ENCODE data around the gene ALKBH7. TPM values are rescaled to one million over a fixed set of nuclear protein-coding genes. Genes with fewer than 3 reads are reported as not detected.
A peak's percentile ranks its signal among the peaks of the same experiment; 100 is the strongest.

Gene ALKBH7
- total RNA-seq, 3 donors from 2014 or later = 68.3 to 101 (median 76.7) TPM

DNA sequence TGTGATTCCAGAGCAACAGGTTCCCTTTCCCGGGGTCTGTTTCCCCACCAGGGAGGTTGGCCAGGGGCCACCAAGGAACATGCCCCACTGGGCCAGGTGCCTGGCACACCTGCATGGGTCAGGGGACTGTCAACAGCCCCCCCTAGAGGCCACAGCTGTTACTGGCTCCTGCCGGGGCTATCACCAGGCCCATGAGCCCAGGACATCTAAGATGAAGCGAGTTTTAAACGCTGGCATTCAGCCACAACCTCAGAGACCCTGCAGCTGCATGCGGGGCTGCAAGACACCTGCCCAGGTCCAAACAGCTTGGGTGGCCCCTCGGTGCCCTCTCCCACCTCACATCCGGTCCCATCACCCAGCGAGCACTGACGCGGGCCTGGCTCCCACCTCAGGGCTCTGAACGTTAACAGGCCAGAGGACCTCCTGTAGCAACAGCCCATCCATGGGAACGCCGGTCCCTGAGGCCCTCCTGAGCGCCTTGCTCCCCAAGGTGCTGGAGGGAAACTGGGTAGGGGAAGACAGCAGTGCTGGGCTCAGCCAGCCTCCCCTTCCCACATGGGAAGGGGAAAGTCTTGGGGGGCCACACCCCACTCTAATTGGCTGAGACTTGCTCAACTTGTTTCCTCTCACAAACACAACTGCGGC lies 40.0 kb downstream of the ALKBH7 start:
- no peaks in the 10 kb centered on the region for H3K9me3 ChIP-seq
- no peak for DNase-seq (ENCODE audit: low spot score in 2 of 2)
- H3K27ac ChIP-seq = peak overlapping the region in 1 of 2 donors; percentile 14
- H3K36me3 ChIP-seq = peaks cover 27% of the 10 kb centered on the region
- intact Hi-C loops (cut with DNase I; ENCODE audit: low total_unique reads) = no loop called here
- TF ChIP-seq, protein P1, sequence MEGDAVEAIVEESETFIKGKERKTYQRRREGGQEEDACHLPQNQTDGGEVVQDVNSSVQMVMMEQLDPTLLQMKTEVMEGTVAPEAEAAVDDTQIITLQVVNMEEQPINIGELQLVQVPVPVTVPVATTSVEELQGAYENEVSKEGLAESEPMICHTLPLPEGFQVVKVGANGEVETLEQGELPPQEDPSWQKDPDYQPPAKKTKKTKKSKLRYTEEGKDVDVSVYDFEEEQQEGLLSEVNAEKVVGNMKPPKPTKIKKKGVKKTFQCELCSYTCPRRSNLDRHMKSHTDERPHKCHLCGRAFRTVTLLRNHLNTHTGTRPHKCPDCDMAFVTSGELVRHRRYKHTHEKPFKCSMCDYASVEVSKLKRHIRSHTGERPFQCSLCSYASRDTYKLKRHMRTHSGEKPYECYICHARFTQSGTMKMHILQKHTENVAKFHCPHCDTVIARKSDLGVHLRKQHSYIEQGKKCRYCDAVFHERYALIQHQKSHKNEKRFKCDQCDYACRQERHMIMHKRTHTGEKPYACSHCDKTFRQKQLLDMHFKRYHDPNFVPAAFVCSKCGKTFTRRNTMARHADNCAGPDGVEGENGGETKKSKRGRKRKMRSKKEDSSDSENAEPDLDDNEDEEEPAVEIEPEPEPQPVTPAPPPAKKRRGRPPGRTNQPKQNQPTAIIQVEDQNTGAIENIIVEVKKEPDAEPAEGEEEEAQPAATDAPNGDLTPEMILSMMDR (IDR thresholded peaks at IDR 0.05) = peak in 1 of 3 donors; percentile 28
- TF ChIP-seq POLR2AphosphoS5 (IDR thresholded peaks at IDR 0.05) (no peak), POLR2A (IDR thresholded peaks at IDR 0.05) (no peak)
- H3K27me3 ChIP-seq = no peaks in the 10 kb centered on the region
- no peak overlapping the region for H3K4me3 ChIP-seq
- no peaks in the 10 kb centered on the region for H3K4me1 ChIP-seq

DNA sequence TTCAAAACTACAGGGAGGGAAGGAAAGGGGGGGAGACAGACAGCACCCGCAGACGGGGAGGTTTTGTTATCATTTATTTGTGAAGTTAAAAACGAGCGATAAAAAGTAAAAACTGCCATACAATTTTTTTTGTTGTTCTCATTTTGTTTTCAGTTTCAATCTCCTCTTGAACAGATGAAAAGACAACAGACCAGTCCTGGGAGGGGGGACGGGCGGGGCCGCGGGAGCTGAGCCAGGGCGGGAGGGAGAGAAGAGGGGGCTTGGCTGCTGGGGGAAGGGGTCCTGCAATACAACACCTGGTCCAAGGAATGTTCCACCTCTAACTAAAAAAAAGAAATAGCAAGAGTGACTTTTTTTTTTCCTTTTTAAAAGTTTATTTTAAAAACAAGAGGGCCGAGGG lies 40.7 kb downstream of the ALKBH7 start:
- Histone ChIP-seq H3K9me3 (no peaks in the 10 kb centered on the region), H3K27me3 (no peaks in the 10 kb centered on the region), H3K36me3 (peaks cover 27% of the 10 kb centered on the region), H3K4me1 (no peaks in the 10 kb centered on the region), H3K4me3 (no peak overlapping the region), H3K27ac (no peak overlapping the region)
- no peak for TF ChIP-seq POLR2AphosphoS5 (IDR thresholded peaks at IDR 0.05)
- no peak for TF ChIP-seq POLR2A (IDR thresholded peaks at IDR 0.05)
- intact Hi-C loops (cut with DNase I; ENCODE audit: low total_unique reads) = no loop called here
- DNase-seq (ENCODE audit: low spot score in 2 of 2) = no peak

DNA sequence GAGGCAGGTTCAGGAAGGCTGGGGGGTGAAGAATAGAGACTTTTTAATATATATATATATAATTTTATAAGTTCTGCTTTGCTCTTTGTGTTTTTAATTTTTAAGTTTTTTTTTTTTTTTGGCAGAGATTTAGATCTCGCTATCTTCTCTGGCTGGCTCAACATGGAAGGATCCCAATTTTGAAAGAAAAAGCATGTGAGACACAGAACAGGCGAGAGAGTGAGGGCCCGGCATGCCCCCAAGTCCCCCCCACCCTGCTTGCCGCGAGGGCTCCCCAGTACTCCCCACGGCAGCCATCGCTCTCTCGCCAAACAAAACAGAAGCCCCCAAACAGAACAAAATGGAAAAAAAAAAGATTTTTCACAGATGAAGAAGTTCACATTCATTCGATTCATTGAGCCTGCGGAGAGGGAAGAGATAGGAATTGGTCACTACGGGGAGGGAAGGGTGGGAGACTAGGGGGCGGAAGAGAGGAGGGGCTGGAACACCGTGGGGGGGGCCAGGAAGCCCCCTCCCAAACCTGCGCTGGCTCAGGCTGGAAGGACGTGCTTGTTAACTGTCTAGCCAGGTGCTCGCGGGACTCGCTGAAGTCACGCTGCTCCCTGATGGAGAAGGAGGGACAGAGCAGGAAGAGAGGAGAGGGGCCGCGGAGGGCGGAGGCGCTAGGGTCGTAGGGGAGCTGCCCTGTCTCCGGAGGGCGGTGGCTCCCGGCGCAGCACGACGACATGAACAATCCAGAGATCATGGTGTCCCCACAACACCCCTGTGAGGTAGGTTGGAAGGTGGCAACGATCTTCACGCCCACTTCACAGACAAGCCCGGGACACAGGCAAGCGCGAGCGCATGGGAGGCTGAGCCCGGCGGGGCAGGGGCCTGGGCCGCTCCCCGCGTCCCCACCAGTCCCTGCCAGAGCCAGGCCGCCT lies 41.4 kb downstream of the ALKBH7 start:
- intact Hi-C loops (cut with DNase I; ENCODE audit: low total_unique reads) = no loop called here
- no peaks in the 10 kb centered on the region for H3K4me1 ChIP-seq
- TF ChIP-seq POLR2A (IDR thresholded peaks at IDR 0.05) (no peak), POLR2AphosphoS5 (IDR thresholded peaks at IDR 0.05) (no peak)
- TF ChIP-seq, protein P1 (IDR thresholded peaks at IDR 0.05) = no peak
- H3K36me3 ChIP-seq = peaks cover 27% of the 10 kb centered on the region
- no peaks in the 10 kb centered on the region for H3K9me3 ChIP-seq
- H3K27ac ChIP-seq = no peak overlapping the region
- no peak for DNase-seq (ENCODE audit: low spot score in 2 of 2)
- H3K4me3 ChIP-seq = no peak overlapping the region
- H3K27me3 ChIP-seq = no peaks in the 10 kb centered on the region

DNA sequence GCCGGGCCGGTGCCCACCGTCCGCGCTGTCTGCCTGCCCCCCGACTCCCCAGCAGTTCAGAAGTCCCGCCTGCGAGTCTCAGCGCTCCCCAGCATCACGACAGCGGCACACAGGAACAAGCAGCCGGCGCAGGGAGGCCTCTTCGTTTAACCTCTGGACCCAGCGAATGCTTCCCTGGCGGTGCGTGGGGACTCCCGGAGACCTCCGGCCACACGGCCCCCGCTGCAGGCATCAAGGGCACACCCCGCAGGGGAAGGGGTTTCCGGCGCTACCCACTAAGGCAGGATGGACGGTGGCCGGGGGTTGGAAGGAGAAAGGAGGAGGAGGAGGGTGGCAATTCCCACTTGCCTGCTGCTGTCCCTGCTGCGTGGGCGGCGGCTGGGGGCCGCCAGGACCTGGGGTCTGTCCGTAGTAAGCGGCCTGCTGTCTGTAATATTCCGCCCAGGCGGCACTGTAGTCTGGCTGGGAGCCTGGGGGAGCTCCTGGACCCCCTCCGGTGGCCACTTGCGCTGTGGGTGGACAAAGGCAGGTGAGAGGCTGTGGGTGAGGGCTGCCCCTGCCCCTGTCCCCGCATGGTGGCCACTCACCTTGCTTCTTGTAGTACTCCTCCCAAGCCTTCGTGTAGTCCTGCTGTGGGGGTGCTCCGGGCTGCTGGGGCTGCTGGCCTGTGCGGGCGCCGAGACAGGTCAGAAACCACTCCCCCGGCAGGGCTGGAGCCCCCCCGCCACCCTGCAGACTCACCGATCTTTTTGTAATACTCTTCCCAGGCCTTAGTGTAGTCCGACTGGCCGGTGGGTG lies 42.4 kb downstream of the ALKBH7 start:
- Histone ChIP-seq H3K4me3 (no peak overlapping the region), H3K4me1 (no peaks in the 10 kb centered on the region), H3K9me3 (no peaks in the 10 kb centered on the region), H3K27ac (no peak overlapping the region), H3K27me3 (no peaks in the 10 kb centered on the region), H3K36me3 (peaks cover 27% of the 10 kb centered on the region)
- DNase-seq (ENCODE audit: low spot score in 2 of 2) = no peak
- intact Hi-C loops (cut with DNase I; ENCODE audit: low total_unique reads) = no loop called here
- TF ChIP-seq, protein P1 (IDR thresholded peaks at IDR 0.05) = no peak
- TF ChIP-seq POLR2A (IDR thresholded peaks at IDR 0.05) (no peak), POLR2AphosphoS5 (IDR thresholded peaks at IDR 0.05) (no peak)

DNA sequence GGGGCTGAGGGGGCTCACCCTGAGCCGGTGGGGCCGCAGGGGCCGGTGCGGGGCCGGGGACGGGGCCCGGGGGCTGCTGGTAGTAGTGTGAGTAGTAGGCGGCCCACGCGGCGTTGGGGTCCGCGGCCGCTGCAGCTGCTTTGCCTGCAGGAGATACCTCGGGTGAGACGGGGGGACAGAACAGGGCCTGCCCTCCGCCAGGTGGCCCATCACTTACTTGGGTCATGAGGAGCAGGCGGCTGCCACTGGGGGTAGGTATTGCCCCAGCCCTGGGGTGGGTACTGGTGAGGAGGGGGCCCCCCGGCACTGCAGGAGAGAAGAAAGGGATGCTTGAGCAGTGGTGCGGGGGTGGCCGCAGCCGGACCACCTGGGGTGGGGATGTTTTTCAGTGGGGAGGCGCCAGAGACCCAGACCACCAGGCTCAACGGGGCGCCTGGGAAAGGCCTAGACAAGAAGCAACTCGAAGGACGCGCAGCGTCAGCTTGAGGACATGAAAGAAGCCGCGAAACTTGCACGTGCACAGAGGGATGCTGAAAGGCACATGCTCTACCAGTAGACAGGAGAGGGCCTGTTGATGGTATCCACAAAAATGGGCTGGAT lies 43.1 kb downstream of the ALKBH7 start:
- intact Hi-C loops (cut with DNase I; ENCODE audit: low total_unique reads) = no loop called here
- Histone ChIP-seq H3K27ac (no peak overlapping the region), H3K4me1 (no peaks in the 10 kb centered on the region), H3K9me3 (no peaks in the 10 kb centered on the region), H3K27me3 (no peaks in the 10 kb centered on the region), H3K4me3 (no peak overlapping the region), H3K36me3 (peaks cover 27% of the 10 kb centered on the region)
- TF ChIP-seq, protein P1 (IDR thresholded peaks at IDR 0.05) = no peak
- TF ChIP-seq POLR2A (IDR thresholded peaks at IDR 0.05) (no peak), POLR2AphosphoS5 (IDR thresholded peaks at IDR 0.05) (no peak)
- DNase-seq (ENCODE audit: low spot score in 2 of 2) = no peak

All from breast epithelium (tissue), 4 donors.